Heart right ventricle (tissue), 16 donors: ENCODE data around the gene KRT6C. TPM values are rescaled to one million over a fixed set of nuclear protein-coding genes. Genes with fewer than 3 reads are reported as not detected.
A peak's percentile ranks its signal among the peaks of the same experiment; 100 is the strongest.

Source experiments
- ATAC-seq, 8 donors: fragments of 200-7000 bp; cut with Tn5 transposase; one replicate each; pipeline ENCODE4 v1.9.1; 2020; ENCODE audit warnings: mild to moderate bottlenecking in 8 of 8, moderate library complexity in 8 of 8, moderate number of reproducible peaks in 1 of 8
- DNase-seq, 2 donors: peaks; one replicate each; pipeline ENCODE4 v3.0.0-alpha.2; 2020
- H3K27ac ChIP-seq, 10 donors: fragments of 200-600 bp; sonication (generic) in 2 of 10; one replicate each; pipeline versions ENCODE4 v1.5.0 to v1.8.0; 2020 to 2022; ENCODE audit warnings: mild to moderate bottlenecking in 3 of 10
- H3K27me3 ChIP-seq, 7 donors: fragments of 200-600 bp; one replicate each; pipeline ENCODE4 v1.8.0; 2021 to 2022; ENCODE audit warnings: mild to moderate bottlenecking in 2 of 7
- H3K36me3 ChIP-seq, 9 donors: fragments of 200-600 bp; sonication (generic) in 1 of 9; one replicate each; pipeline versions ENCODE4 v1.5.0 to v1.8.0; 2020 to 2022; ENCODE audit warnings: mild to moderate bottlenecking in 2 of 9
- H3K4me1 ChIP-seq, 9 donors: fragments of 200-600 bp; sonication (generic) in 1 of 9; one replicate each; pipeline versions ENCODE4 v1.5.0 to v1.8.0; 2020 to 2022; ENCODE audit warnings: mild to moderate bottlenecking in 4 of 9
- H3K4me3 ChIP-seq, 10 donors: fragments of 200-600 bp; sonication (generic) in 2 of 10; one replicate each; pipeline versions ENCODE4 v1.5.0 to v1.8.0; 2020 to 2022; ENCODE audit warnings: mild to moderate bottlenecking in 7 of 10, moderate library complexity in 2 of 10
- H3K9me3 ChIP-seq, 11 donors: fragments of 200-600 bp in 10 of 11; sonication (generic) in 2 of 11; one replicate each; pipeline versions ENCODE4 v1.5.0 to v1.8.0; 2013 to 2022; ENCODE audit warnings: mild to moderate bottlenecking in 2 of 11, control low read depth in 1 of 11, moderate library complexity in 1 of 11
- CTCF ChIP-seq, 9 donors: fragments of 200-600 bp; sonication (generic) in 2 of 9; IDR thresholded peaks; one replicate each; pipeline versions ENCODE4 v1.5.0 to v1.8.0; 2021 to 2022; ENCODE audit warnings: antibody characterized with exemption in 9 of 9, mild to moderate bottlenecking in 5 of 9, moderate library complexity in 1 of 9
- WGBS, 2 donors: extraction: QIAGEN DNeasy Blood & Tissue Kit; methylation state at CpG; one replicate each; pipeline ENCODE4 v1.1.7; 2013; ENCODE audit warnings: inconsistent platforms in 1 of 2; 5-methylcytosine and 5-hydroxymethylcytosine counted together
- intact Hi-C, 10 donors: fragments of 100-400 bp; cut with DNase I; formaldehyde crosslinking; loops; one replicate each; pipeline versions ENCODE4 v1.11.1 to v1.14.2; 2022
- polyA plus RNA-seq, 2 donors: library from polyadenylated mRNA; stranded (reverse); fragments of 200-250 nt; gene quantifications; one replicate each; pipeline ENCODE4 v1.2.3, GENCODE V29; 2013
- total RNA-seq, 10 donors: library from RNA; stranded (reverse); fragmentation: NEBNext Ultra II Directional in 3 of 10; extraction: Animal tissue kit (Norgen Biotek cat#: 25700) in 3 of 10; gene quantifications; one replicate each; pipeline versions ENCODE4 v1.2.1 to v1.2.4, GENCODE V29; 2021 to 2023
- donor health status: Arrhythmogenic right ventricular cardiomyopathy.
- donor health status: ischemic (EF 13 %, LVEDD 7.1; RV severe dilation, severe dysfunction).
- donor health status: healthy with polysubstance abuse.
- donor health status: DM: no; HTN: yes; CAD: no.
- donor health status: DM: no; HTN: no; CAD: no.
- donor health status: ischemic (EF 25% LVEDD 6.9; RV normal size, moderate dysfunction).
- donor health status: ischemic (EF 25% LVEDD 5.7; RV mildly dilated, moderate dysfunction).
- donor health status: healthy.
- donor health status: DM: yes; HTN: yes; CAD: no.
- donor health status: Ischemic cardiomyopathy.
- donor health status: ischemic (EF 35%, LVEDD 5.7; RV mildly dilated, moderate dysfunction).
- donor health status: nonischemic (EF 11% LVEDD 7.7; RV severe dilation, severe dysfunction).
- donor health status: DM: yes; HTN: yes; CAD: no.
- donor health status: PGD.
- donor health status: ischemic (EF 29% LVEDD 5.4; RV normal size, mild dysfunction).
- donor health status: nonischemic (EF 23%, LVEDD 6.1; RV moderate dilation, normal function).

The KRT6C gene
- total and polyA plus RNA-seq, 12 donors = 0.06 TPM; not detected in 11

- peaks cover 0 to 54% (median 7%) of the 10 kb centered on the region in 7 donors for H3K27me3 ChIP-seq
- intact Hi-C loops = loop anchor here in 2 of 10 donors (10.0 kb wide), 2 partner anchors 150 to 360 kb away; partner anchors contain the start of gene KRT85 (in 1 of the 2)
- TF ChIP-seq CTCF (IDR thresholded peaks at IDR 0.05) = no peak
These were observed 41.1 kb upstream of the KRT6C start for GRCh38 chr12:52514471-52515318.

GRCh38 chr12:52513736-52514135 is 40.1 kb upstream of the KRT6C start:
- intact Hi-C loops = loop anchor here in 2 of 10 donors (10.0 kb wide), 2 partner anchors 149 to 359 kb away; partner anchors contain the start of gene KRT85 (in 1 of the 2)
- Histone ChIP-seq H3K27me3 (peaks cover 0 to 50% (median 7%) of the 10 kb centered on the region in 7 donors), H3K27ac (no peak overlapping the region), H3K9me3 (peaks cover 0 to 10% (median 0%) of the 10 kb centered on the region in 11 donors), H3K4me1 (no peaks in the 10 kb centered on the region), H3K4me3 (no peak overlapping the region), H3K36me3 (no peaks in the 10 kb centered on the region)
- TF ChIP-seq CTCF (IDR thresholded peaks at IDR 0.05) = no peak
- no peak for DNase-seq
- 91% methylated on average over 6 of the region's 6 CpGs for WGBS, 2 donors
- no peak for ATAC-seq

More at GRCh38 chr12:52514471-52515318, 41.1 kb upstream of the KRT6C start:
- no peak overlapping the region for H3K4me3 ChIP-seq
- H3K27ac ChIP-seq = no peak overlapping the region
- DNase-seq (no peak), ATAC-seq (peak in 1 of 8 donors; percentile 18)
- H3K9me3 ChIP-seq = peaks cover 0 to 10% (median 0%) of the 10 kb centered on the region in 11 donors
- WGBS, 2 donors = 87 to 92% methylated on average over 13 to 14 of the region's 14 CpGs
- no peaks in the 10 kb centered on the region for H3K36me3 ChIP-seq
- no peaks in the 10 kb centered on the region for H3K4me1 ChIP-seq

- Histone ChIP-seq H3K4me3 (no peak overlapping the region), H3K36me3 (no peaks in the 10 kb centered on the region), H3K4me1 (peaks cover 0 to 5% (median 0%) of the 10 kb centered on the region in 9 donors), H3K27me3 (peaks cover 0 to 38% (median 32%) of the 10 kb centered on the region in 7 donors), H3K27ac (no peak overlapping the region), H3K9me3 (peaks cover 0 to 11% (median under 1%) of the 10 kb centered on the region in 11 donors)
- 85 to 86% methylated on average over 5 of the region's 5 CpGs for WGBS, 2 donors
- TF ChIP-seq CTCF (IDR thresholded peaks at IDR 0.05) = no peak
- intact Hi-C loops = loop anchor here in 8 of 10 donors (5.0 to 10.0 kb wide), 5 partner anchors 133 to 356 kb away; no protein-coding TSS in a partner anchor
- ATAC-seq (no peak), DNase-seq (no peak)
These were observed 34.6 kb upstream of the KRT6C start for GRCh38 chr12:52508211-52508610.

GRCh38 chr12:52506858-52507715 is 33.5 kb upstream of the KRT6C start:
- no peak for DNase-seq
- peak in 4 of 8 donors; percentile 31 to 62 (median 40) for ATAC-seq
- Histone ChIP-seq H3K4me1 (peaks cover 0 to 5% (median 0%) of the 10 kb centered on the region in 9 donors), H3K27me3 (peaks cover 0 to 36% (median 28%) of the 10 kb centered on the region in 7 donors), H3K9me3 (peaks cover 0 to 15% (median 4%) of the 10 kb centered on the region in 11 donors), H3K27ac (no peak overlapping the region), H3K4me3 (no peak overlapping the region), H3K36me3 (no peaks in the 10 kb centered on the region)
- peak; percentile 20 to 69 (median 55) for TF ChIP-seq CTCF (IDR thresholded peaks at IDR 0.05)
- intact Hi-C loops = loop anchor here in 8 of 10 donors (2.0 to 10.0 kb wide), 6 partner anchors 132 to 355 kb away; no protein-coding TSS in a partner anchor
- 34% methylated on average over 4 of the region's 4 CpGs for WGBS, 2 donors
